GM06990 (cell line): ENCODE results near the gene LRRC7.

Experiments used
- DNase-seq: peaks from one replicate; pipeline ENCODE4 v3.0.0-alpha.2; 2011; ENCODE audit not compliant: insufficient read length; ENCODE audit errors: extremely low read depth
- H3K27me3 ChIP-seq: replicated peaks from 2 replicates; pipeline ENCODE4 v1.6.0; 2011; ENCODE audit warnings: low read length; ENCODE audit not compliant: control insufficient read depth, insufficient read depth
- H3K36me3 ChIP-seq: 2 replicates; pipeline ENCODE4 v1.5.1; 2011; ENCODE audit warnings: low read length; ENCODE audit not compliant: control insufficient read depth, insufficient read depth
- H3K4me3 ChIP-seq: replicated peaks from 2 replicates; pipeline ENCODE4 v1.5.1; 2011; ENCODE audit warnings: low read depth, mild to moderate bottlenecking, control low read depth, low read length
- TF ChIP-seq, protein P1 (sequence below): IDR thresholded peaks from 2 replicates; pipeline ENCODE4 v1.5.1; 2011; ENCODE audit warnings: low read length, control low read depth, mild to moderate bottlenecking, inconsistent platforms; ENCODE audit not compliant: insufficient read depth, poor library complexity, severe bottlenecking

LRRC7 gene

GRCh38 chr1:70169018-70169839 lies 601.5 kb downstream of the LRRC7 start:
- Histone ChIP-seq H3K36me3 (no peaks in the 10 kb centered on the region; the same call in 1 of the 2 replicates), H3K27me3 (no peaks in the 10 kb centered on the region), H3K4me3 (no peak overlapping the region)
- no peak for DNase-seq
- TF ChIP-seq, protein P1, sequence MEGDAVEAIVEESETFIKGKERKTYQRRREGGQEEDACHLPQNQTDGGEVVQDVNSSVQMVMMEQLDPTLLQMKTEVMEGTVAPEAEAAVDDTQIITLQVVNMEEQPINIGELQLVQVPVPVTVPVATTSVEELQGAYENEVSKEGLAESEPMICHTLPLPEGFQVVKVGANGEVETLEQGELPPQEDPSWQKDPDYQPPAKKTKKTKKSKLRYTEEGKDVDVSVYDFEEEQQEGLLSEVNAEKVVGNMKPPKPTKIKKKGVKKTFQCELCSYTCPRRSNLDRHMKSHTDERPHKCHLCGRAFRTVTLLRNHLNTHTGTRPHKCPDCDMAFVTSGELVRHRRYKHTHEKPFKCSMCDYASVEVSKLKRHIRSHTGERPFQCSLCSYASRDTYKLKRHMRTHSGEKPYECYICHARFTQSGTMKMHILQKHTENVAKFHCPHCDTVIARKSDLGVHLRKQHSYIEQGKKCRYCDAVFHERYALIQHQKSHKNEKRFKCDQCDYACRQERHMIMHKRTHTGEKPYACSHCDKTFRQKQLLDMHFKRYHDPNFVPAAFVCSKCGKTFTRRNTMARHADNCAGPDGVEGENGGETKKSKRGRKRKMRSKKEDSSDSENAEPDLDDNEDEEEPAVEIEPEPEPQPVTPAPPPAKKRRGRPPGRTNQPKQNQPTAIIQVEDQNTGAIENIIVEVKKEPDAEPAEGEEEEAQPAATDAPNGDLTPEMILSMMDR = no peak

GRCh38 chr1:70171512-70171911 lies 603.8 kb downstream of the LRRC7 start:
- H3K4me3 ChIP-seq = no peak overlapping the region
- DNase-seq = no peak
- H3K36me3 ChIP-seq = no peaks in the 10 kb centered on the region; the same call in 1 of the 2 replicates
- TF ChIP-seq, protein P1 = no peak
- H3K27me3 ChIP-seq = no peaks in the 10 kb centered on the region
